Measurements from ENCODE around the gene CACNG8.
A peak's percentile ranks its signal among the peaks of the same experiment; 100 is the strongest.
"Not testable (repeated sequence)": the region's sequence is repeated elsewhere in the genome, so short reads cannot be mapped to it uniquely, and the experiment has no call there.

The CACNG8 gene

GRCh38 chr19:53947624-53948023 is 15.1 kb upstream of the CACNG8 start:
- H3K27me3 ChIP-seq (ENCODE audit: control insufficient read depth, insufficient read depth, low read length): no peaks in the 10 kb centered on the region
- H3K9ac ChIP-seq (ENCODE audit: low read depth, low read length): no peak overlapping the region
- peaks cover 6% of the 10 kb centered on the region; the same call in 1 of the 2 replicates for H3K4me1 ChIP-seq (ENCODE audit: control insufficient read depth, insufficient read depth, low read length)
- H3K36me3 ChIP-seq (ENCODE audit: control insufficient read depth, insufficient read depth, low read length): no peaks in the 10 kb centered on the region
- no peak overlapping the region for H3K27ac ChIP-seq (ENCODE audit: low read depth, low read length)
- no peaks in the 10 kb centered on the region for H3K9me3 ChIP-seq (ENCODE audit: control insufficient read depth, insufficient read depth, low read length)
- H3K4me3 ChIP-seq (ENCODE audit: low read depth, low read length): no peak overlapping the region

DNA sequence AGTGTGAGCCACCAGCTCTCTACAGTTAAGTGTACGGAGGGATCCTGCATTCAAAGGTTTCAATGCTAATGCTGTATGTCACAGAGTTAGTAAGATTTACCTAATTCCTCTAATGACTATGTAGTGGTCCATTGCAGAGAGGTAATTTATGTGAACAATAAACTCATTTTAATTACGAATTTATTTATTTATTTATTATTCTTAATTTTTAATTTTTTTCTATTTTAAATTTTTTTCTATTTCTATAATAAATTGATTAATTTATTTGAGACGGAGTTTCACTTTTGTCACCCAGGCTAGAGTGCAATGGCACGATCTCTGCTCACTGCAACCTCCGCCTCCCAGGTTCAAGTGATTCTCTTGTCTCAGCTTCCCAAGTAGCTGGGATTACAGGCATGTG is 14.1 kb upstream of the CACNG8 start:
- H3K36me3 ChIP-seq (ENCODE audit: control insufficient read depth, insufficient read depth, low read length); H3K4me1 ChIP-seq (ENCODE audit: control insufficient read depth, insufficient read depth, low read length); H3K27me3 ChIP-seq (ENCODE audit: control insufficient read depth, insufficient read depth, low read length); H3K27ac ChIP-seq (ENCODE audit: low read depth, low read length); H3K9ac ChIP-seq (ENCODE audit: low read depth, low read length); H3K9me3 ChIP-seq (ENCODE audit: control insufficient read depth, insufficient read depth, low read length); H3K4me3 ChIP-seq (ENCODE audit: low read depth, low read length): not testable (repeated sequence)

GRCh38 chr19:53951436-53951835 is 11.3 kb upstream of the CACNG8 start:
- Histone ChIP-seq H3K27me3 (ENCODE audit: control insufficient read depth, insufficient read depth, low read length) (peaks cover 3% of the 10 kb centered on the region), H3K9ac (ENCODE audit: low read depth, low read length) (no peak overlapping the region), H3K4me3 (ENCODE audit: low read depth, low read length) (no peak overlapping the region), H3K36me3 (ENCODE audit: control insufficient read depth, insufficient read depth, low read length) (no peaks in the 10 kb centered on the region), H3K9me3 (ENCODE audit: control insufficient read depth, insufficient read depth, low read length) (no peaks in the 10 kb centered on the region), H3K4me1 (ENCODE audit: control insufficient read depth, insufficient read depth, low read length) (peaks cover 2% of the 10 kb centered on the region; the same call in 1 of the 2 replicates), H3K27ac (ENCODE audit: low read depth, low read length) (no peak overlapping the region)

GRCh38 chr19:53951947-53952346 is 10.8 kb upstream of the CACNG8 start:
- Histone ChIP-seq H3K4me3 (ENCODE audit: low read depth, low read length) (no peak overlapping the region), H3K4me1 (ENCODE audit: control insufficient read depth, insufficient read depth, low read length) (peaks cover 7% of the 10 kb centered on the region), H3K27me3 (ENCODE audit: control insufficient read depth, insufficient read depth, low read length) (peaks cover 5% of the 10 kb centered on the region)

GRCh38 chr19:53953383-53953782 is 9.4 kb upstream of the CACNG8 start:
- Histone ChIP-seq H3K4me1 (ENCODE audit: control insufficient read depth, insufficient read depth, low read length) (peaks cover 17% of the 10 kb centered on the region), H3K27me3 (ENCODE audit: control insufficient read depth, insufficient read depth, low read length) (peaks cover 11% of the 10 kb centered on the region), H3K4me3 (ENCODE audit: low read depth, low read length) (no peak overlapping the region), H3K36me3 (ENCODE audit: control insufficient read depth, insufficient read depth, low read length) (no peaks in the 10 kb centered on the region), H3K9me3 (ENCODE audit: control insufficient read depth, insufficient read depth, low read length) (no peaks in the 10 kb centered on the region), H3K9ac (ENCODE audit: low read depth, low read length) (no peak overlapping the region), H3K27ac (ENCODE audit: low read depth, low read length) (no peak overlapping the region)

More at GRCh38 chr19:53951947-53952346, 10.8 kb upstream of the CACNG8 start:
- Histone ChIP-seq H3K36me3 (ENCODE audit: control insufficient read depth, insufficient read depth, low read length) (no peaks in the 10 kb centered on the region), H3K9me3 (ENCODE audit: control insufficient read depth, insufficient read depth, low read length) (no peaks in the 10 kb centered on the region), H3K27ac (ENCODE audit: low read depth, low read length) (no peak overlapping the region), H3K9ac (ENCODE audit: low read depth, low read length) (no peak overlapping the region)

GRCh38 chr19:53957448-53958167 is 5.1 kb upstream of the CACNG8 start:
- no peaks in the 10 kb centered on the region for H3K36me3 ChIP-seq (ENCODE audit: control insufficient read depth, insufficient read depth, low read length)
- peak overlapping the region; percentile 72 for H3K27ac ChIP-seq (ENCODE audit: low read depth, low read length)
- H3K9ac ChIP-seq (ENCODE audit: low read depth, low read length): peak overlapping the region; percentile 21
- no peaks in the 10 kb centered on the region for H3K9me3 ChIP-seq (ENCODE audit: control insufficient read depth, insufficient read depth, low read length)
- peaks cover 34% of the 10 kb centered on the region for H3K4me1 ChIP-seq (ENCODE audit: control insufficient read depth, insufficient read depth, low read length)
- H3K27me3 ChIP-seq (ENCODE audit: control insufficient read depth, insufficient read depth, low read length): peaks cover 41% of the 10 kb centered on the region
- H3K4me3 ChIP-seq (ENCODE audit: low read depth, low read length): peak overlapping the region; percentile 53

DNA sequence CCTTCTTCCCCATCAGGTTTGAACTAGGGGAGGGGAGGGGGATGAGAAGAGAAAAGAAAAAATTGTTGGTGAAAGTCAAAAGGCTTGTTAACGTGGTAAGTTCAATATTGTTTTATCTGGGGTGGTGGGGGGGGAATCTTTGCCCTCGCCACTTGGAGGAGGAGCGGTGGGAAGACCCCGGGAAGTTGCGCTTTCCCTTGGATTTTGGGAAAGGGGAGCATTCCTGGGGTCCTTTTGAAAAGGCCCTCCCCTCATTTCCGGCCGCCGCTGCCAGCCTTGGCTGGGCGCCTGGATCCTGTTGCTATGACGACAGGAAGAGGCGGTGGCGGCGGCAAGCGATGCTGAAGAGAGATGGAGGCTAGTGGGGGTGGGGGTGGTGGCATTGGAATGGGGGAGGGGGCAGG is 4.6 kb upstream of the CACNG8 start:
- peaks cover 34% of the 10 kb centered on the region for H3K4me1 ChIP-seq (ENCODE audit: control insufficient read depth, insufficient read depth, low read length)
- H3K9me3 ChIP-seq (ENCODE audit: control insufficient read depth, insufficient read depth, low read length): no peaks in the 10 kb centered on the region
- H3K27me3 ChIP-seq (ENCODE audit: control insufficient read depth, insufficient read depth, low read length): peaks cover 43% of the 10 kb centered on the region
- H3K36me3 ChIP-seq (ENCODE audit: control insufficient read depth, insufficient read depth, low read length): no peaks in the 10 kb centered on the region
- H3K4me3 ChIP-seq (ENCODE audit: low read depth, low read length): peak overlapping the region; percentile 53
- peak overlapping the region; percentile 72 for H3K27ac ChIP-seq (ENCODE audit: low read depth, low read length)
- H3K9ac ChIP-seq (ENCODE audit: low read depth, low read length): no peak overlapping the region; the same call in 1 of the 2 replicates

DNA sequence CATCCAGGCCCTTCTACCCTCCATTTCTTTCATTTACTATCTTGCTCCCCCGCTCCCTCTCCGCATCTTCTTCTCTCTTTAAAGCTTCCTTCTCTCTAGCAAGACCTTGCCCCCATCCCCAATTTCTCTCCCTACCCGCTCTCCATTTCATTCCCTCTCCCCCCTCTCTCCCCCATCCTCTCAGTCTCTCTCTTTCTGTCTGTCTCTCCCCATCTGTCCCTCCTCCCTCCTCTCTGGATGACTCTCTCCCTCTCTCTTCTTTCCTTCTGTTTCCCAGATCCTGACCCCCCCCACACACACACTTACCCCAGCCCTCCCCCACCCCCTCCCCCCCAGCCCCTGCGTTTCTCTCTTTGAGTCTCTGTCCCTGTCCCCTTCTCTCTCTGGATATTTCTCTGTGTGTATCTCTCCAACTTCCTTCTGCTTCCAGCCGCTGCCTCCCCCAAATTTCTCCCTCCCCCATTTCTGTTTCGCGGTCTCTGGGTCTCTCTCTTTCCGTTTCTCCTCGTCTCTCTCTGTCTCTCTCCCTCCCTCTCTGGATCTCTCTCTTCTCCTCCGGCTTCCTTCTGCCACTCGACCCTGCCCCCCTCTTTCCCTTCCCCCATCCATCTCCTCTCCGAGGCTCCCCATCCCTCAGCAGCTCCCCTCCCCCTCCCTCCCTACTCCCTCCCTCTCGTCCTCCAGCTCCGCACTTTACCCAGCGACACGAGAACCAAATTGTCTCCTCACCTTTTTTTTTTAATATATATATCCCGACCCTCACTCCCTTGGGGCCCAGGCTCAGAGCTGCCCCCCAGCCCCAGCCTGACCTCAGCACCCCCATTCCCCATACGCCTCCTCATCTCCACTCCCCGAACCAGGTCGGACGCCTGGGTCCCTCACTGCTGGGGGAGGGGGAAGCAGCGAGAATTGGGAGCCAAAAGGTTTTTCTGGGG is 3.6 kb upstream of the CACNG8 start:
- Histone ChIP-seq H3K4me3 (ENCODE audit: low read depth, low read length) (peak overlapping the region; percentile 61), H3K9me3 (ENCODE audit: control insufficient read depth, insufficient read depth, low read length) (no peaks in the 10 kb centered on the region), H3K4me1 (ENCODE audit: control insufficient read depth, insufficient read depth, low read length) (peaks cover 34% of the 10 kb centered on the region), H3K9ac (ENCODE audit: low read depth, low read length) (no peak overlapping the region), H3K36me3 (ENCODE audit: control insufficient read depth, insufficient read depth, low read length) (no peaks in the 10 kb centered on the region), H3K27me3 (ENCODE audit: control insufficient read depth, insufficient read depth, low read length) (peaks cover 53% of the 10 kb centered on the region), H3K27ac (ENCODE audit: low read depth, low read length) (no peak overlapping the region)

DNA sequence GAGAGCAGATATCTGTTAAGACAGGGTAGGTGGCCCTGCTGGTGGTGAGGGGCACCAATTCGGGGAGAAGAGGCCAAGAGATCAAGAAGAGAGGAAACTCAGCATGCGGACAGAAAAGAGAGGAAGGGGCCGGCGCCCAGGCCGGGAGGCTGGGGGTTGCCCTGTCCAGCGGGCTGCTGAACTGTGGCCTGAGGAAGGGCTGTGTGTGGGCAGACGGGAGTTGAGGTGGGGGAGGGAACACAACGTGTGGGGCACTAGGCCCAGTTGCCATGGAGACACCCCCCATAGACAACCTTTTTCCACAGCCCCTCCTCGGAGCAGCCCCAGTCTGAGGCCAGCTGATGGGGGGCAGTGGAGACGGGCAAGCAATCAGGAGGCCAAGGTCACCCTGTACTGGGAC is 2.5 kb upstream of the CACNG8 start:
- Histone ChIP-seq H3K27ac (ENCODE audit: low read depth, low read length) (peak overlapping the region; percentile 47), H3K9ac (ENCODE audit: low read depth, low read length) (no peak overlapping the region), H3K27me3 (ENCODE audit: control insufficient read depth, insufficient read depth, low read length) (peaks cover 63% of the 10 kb centered on the region), H3K4me1 (ENCODE audit: control insufficient read depth, insufficient read depth, low read length) (peaks cover 34% of the 10 kb centered on the region), H3K4me3 (ENCODE audit: low read depth, low read length) (peak overlapping the region; percentile 61), H3K9me3 (ENCODE audit: control insufficient read depth, insufficient read depth, low read length) (no peaks in the 10 kb centered on the region), H3K36me3 (ENCODE audit: control insufficient read depth, insufficient read depth, low read length) (no peaks in the 10 kb centered on the region)

- Histone ChIP-seq H3K9ac (ENCODE audit: low read depth, low read length) (no peak overlapping the region), H3K27ac (ENCODE audit: low read depth, low read length) (no peak overlapping the region), H3K4me1 (ENCODE audit: control insufficient read depth, insufficient read depth, low read length) (peaks cover 34% of the 10 kb centered on the region), H3K9me3 (ENCODE audit: control insufficient read depth, insufficient read depth, low read length) (no peaks in the 10 kb centered on the region), H3K27me3 (ENCODE audit: control insufficient read depth, insufficient read depth, low read length) (peaks cover 65% of the 10 kb centered on the region), H3K4me3 (ENCODE audit: low read depth, low read length) (peak overlapping the region; percentile 61), H3K36me3 (ENCODE audit: control insufficient read depth, insufficient read depth, low read length) (no peaks in the 10 kb centered on the region)
These were observed 1.9 kb upstream of the CACNG8 start for GRCh38 chr19:53960886-53961285.

Measured in HUES48 (cell line).